HepG2 (cell line): ENCODE measurements around the gene DDX28.

Experiments
- EP300 ChIP-seq, 3 experiments: sonication (generic) in 1 of 3; formaldehyde crosslinking in 1 of 3; IDR thresholded peaks; 2 replicates each; pipeline versions ENCODE4 v1.5.1 to v1.6.1; 2011 to 2020; ENCODE audit warnings: low read depth in 2 of 3, low read length in 2 of 3, borderline replicate concordance in 1 of 3, improper control_type of control experiment in 1 of 3, mild to moderate bottlenecking in 1 of 3, missing genetic modification reagents in 1 of 3, moderate library complexity in 1 of 3
- FIP1L1 ChIP-seq: fragments of 200-400 bp; formaldehyde crosslinking; IDR thresholded peaks from 2 replicates; pipeline ENCODE4 v1.6.1; 2018; ENCODE audit warnings: low read depth, mild to moderate bottlenecking, low read length, moderate library complexity, borderline replicate concordance; ENCODE audit not compliant: insufficient read depth
- PHF21A ChIP-seq: sonication (generic); formaldehyde crosslinking; IDR thresholded peaks from 2 replicates; pipeline ENCODE4 v1.5.0; 2020; ENCODE audit warnings: mild to moderate bottlenecking, missing genetic modification reagents
- PHF5A ChIP-seq: IDR thresholded peaks from one replicate; pipeline ENCODE4 v1.6.1; 2018; ENCODE audit warnings: low read depth, missing genetic modification reagents; ENCODE audit not compliant: unreplicated experiment
- POLR2A ChIP-seq, 2 experiments: IDR thresholded peaks; 2 replicates each; pipeline ENCODE4 v1.6.1; 2011; ENCODE audit warnings: low read depth in 2 of 2, low read length in 2 of 2, mild to moderate bottlenecking in 1 of 2, moderate library complexity in 1 of 2; ENCODE audit not compliant: insufficient read depth in 1 of 2
- RELA ChIP-seq: sonication (generic); formaldehyde crosslinking; IDR thresholded peaks from 2 replicates; pipeline ENCODE4 v1.4.0; 2020; ENCODE audit warnings: missing genetic modification reagents
- TP53 ChIP-seq: sonication (generic); formaldehyde crosslinking; conservative IDR thresholded peaks from 2 replicates; pipeline ENCODE4 v1.4.0; 2020; ENCODE audit warnings: missing genetic modification reagents
- ZBTB7B ChIP-seq: sonication (generic); formaldehyde crosslinking; IDR thresholded peaks from 2 replicates; pipeline ENCODE4 v1.4.0; 2020; ENCODE audit warnings: missing genetic modification reagents
- ZNF530 ChIP-seq: sonication (generic); formaldehyde crosslinking; IDR thresholded peaks from 2 replicates; pipeline ENCODE4 v1.5.0; 2020; ENCODE audit warnings: low read depth, mild to moderate bottlenecking, missing genetic modification reagents
- ZNF776 ChIP-seq: sonication (generic); formaldehyde crosslinking; IDR thresholded peaks from 2 replicates; pipeline ENCODE4 v1.4.0; 2020; ENCODE audit warnings: mild to moderate bottlenecking, missing genetic modification reagents
- TF ChIP-seq, protein P1 (sequence below): sonication (generic); formaldehyde crosslinking; IDR thresholded peaks from 2 replicates; pipeline ENCODE4 v1.5.0; 2020; ENCODE audit warnings: mild to moderate bottlenecking, missing genetic modification reagents, moderate library complexity

DNA sequence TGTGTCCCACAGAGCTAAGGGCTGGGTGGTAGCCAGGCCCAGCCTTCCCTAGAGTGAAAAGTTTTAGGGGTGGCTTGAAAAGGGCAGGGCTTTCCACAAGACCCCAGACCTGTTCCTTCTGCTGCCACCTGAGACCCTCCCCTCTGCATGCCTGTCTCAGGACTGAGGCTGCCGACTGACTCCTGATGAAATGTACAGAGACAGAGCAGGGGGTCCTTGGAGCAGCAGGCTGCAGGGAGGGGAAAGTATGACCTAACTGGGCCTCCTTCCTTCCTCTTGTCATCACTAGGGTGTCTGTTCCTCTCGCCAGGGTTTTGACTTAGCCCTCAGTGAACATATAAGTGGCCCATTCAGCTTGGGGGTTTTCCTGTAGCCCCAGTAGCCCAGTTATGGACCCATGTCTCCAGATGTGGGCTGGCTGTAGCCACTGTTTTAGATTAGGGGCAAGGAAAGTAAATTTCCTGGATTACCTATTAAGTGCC, 47.3 kb upstream of the DDX28 start:
- TF ChIP-seq POLR2A (IDR thresholded peaks at IDR 0.05; ENCODE audit: insufficient read depth in 1 of 2, low read depth in 2 of 2, low read length in 2 of 2) (no peak), TP53 (CRISPR knock-in tag) (no peak), EP300 (IDR thresholded peaks at IDR 0.05; ENCODE audit: low read depth in 2 of 2, low read length in 2 of 2) (no peak), EP300 (CRISPR knock-in tag; IDR thresholded peaks at IDR 0.05; ENCODE audit: borderline replicate concordance) (no peak), ZBTB7B (CRISPR knock-in tag) (no peak), PHF21A (CRISPR knock-in tag) (no peak), PHF5A (no peak), RELA (no peak), ZNF530 (CRISPR knock-in tag) (no peak), FIP1L1 (no peak), ZNF776 (no peak)
- TF ChIP-seq, protein P1, sequence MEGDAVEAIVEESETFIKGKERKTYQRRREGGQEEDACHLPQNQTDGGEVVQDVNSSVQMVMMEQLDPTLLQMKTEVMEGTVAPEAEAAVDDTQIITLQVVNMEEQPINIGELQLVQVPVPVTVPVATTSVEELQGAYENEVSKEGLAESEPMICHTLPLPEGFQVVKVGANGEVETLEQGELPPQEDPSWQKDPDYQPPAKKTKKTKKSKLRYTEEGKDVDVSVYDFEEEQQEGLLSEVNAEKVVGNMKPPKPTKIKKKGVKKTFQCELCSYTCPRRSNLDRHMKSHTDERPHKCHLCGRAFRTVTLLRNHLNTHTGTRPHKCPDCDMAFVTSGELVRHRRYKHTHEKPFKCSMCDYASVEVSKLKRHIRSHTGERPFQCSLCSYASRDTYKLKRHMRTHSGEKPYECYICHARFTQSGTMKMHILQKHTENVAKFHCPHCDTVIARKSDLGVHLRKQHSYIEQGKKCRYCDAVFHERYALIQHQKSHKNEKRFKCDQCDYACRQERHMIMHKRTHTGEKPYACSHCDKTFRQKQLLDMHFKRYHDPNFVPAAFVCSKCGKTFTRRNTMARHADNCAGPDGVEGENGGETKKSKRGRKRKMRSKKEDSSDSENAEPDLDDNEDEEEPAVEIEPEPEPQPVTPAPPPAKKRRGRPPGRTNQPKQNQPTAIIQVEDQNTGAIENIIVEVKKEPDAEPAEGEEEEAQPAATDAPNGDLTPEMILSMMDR (CRISPR knock-in tag), result no peak
